OCI-LY7 (cell line): ENCODE data around the gene WNT3A.

ENCODE experiments used
- CTCF ChIP-seq: fragments of 200-600 bp; sonication (generic); conservative IDR thresholded peaks from 2 replicates; pipeline ENCODE4 v1.5.1; 2014; ENCODE audit warnings: mild to moderate bottlenecking, antibody characterized with exemption, low read length, moderate library complexity, mixed read lengths
- EZH2phosphoT487 ChIP-seq: fragments of 200-600 bp; sonication (generic); IDR thresholded peaks from 2 replicates; pipeline ENCODE4 v1.6.1; 2018; ENCODE audit warnings: low read depth, borderline replicate concordance, mild to moderate bottlenecking, mixed run types, antibody characterized with exemption, low read length, moderate library complexity, mixed read lengths

DNA sequence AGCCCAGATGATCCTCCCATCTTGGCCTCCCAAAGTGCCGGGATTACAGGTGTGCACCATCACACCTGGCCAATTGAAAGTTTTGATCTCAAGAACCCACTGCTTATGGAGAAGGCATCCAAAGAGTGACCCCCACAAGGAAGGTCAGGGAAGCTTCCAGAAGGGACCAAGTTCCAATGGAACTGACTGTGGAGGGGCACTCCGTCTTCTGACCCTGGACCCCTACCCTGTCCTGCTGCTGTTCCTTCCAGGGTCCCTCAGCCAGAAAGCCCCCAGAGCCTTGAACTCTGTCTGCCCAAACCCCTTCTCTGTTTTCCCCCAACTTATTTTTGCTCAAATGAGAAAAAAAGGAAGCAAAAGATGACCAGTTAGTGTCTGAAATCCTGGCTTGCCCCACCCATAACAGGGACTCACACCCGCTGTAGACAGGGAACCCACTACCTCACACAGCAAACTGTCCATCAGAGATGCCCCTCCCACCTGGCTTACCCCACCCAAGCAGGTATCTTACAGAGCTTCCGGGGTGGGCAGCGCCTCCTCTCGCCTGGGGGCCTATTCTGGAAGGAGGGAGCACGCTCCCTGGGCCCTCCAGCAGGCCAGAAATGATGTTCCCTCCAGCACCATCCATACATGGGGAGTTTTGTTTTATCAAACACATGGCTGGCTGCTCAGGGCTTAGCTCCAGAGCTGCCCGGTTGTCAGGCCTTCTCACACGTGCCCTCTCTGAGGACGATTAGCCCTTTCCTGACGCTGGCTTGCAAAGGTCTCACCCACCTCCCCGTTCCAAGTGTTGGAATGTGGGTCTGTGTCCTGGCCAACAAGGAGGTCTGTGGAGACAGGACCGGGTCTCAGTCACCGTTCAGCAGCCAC lies 3.1 kb upstream of the WNT3A start:
- TF ChIP-seq CTCF: no peak
- TF ChIP-seq EZH2phosphoT487: no peak
